SK-N-MC (cell line): ENCODE measurements around the gene LIPC.

ENCODE experiments used
- DNase-seq: peaks from one replicate; pipeline ENCODE4 v3.0.0-alpha.2; 2011; ENCODE audit warnings: low read depth, low spot score
- H3K27ac ChIP-seq: fragments of 200-600 bp; sonication (generic); 2 replicates; pipeline ENCODE4 v1.5.1; 2016; ENCODE audit warnings: mixed run types
- H3K36me3 ChIP-seq: fragments of 200-600 bp; sonication (generic); 2 replicates; pipeline ENCODE4 v1.6.1; 2017; ENCODE audit warnings: antibody characterized with exemption, low read length, mixed read lengths; ENCODE audit not compliant: insufficient read depth
- H3K4me3 ChIP-seq: fragments of 200-600 bp; sonication (generic); 2 replicates; pipeline ENCODE4 v1.5.1; 2016
- H3K9ac ChIP-seq: fragments of 200-600 bp; sonication (generic); 2 replicates; pipeline ENCODE4 v1.8.0; 2017; ENCODE audit warnings: mixed run types, mixed read lengths; ENCODE audit not compliant: insufficient read length
- H3K9me3 ChIP-seq: fragments of 200-600 bp; sonication (generic); 2 replicates; pipeline ENCODE4 v1.6.1; 2017; ENCODE audit warnings: low read depth, mild to moderate bottlenecking, antibody characterized with exemption, low read length, moderate library complexity, mixed read lengths
- EZH2 ChIP-seq: fragments of 200-600 bp; sonication (generic); IDR thresholded peaks from one replicate; pipeline ENCODE4 v1.6.1; 2017; ENCODE audit warnings: antibody characterized with exemption
- FOXP2 ChIP-seq: optimal IDR thresholded peaks from 2 replicates; pipeline ENCODE3; 2011; ENCODE audit warnings: mild to moderate bottlenecking, moderate library complexity; ENCODE audit not compliant: insufficient read depth; ENCODE audit errors: extremely low read length, control extremely low read depth
- POLR2AphosphoS5 ChIP-seq: IDR thresholded peaks from 2 replicates; pipeline ENCODE4 v1.6.1; 2012; ENCODE audit warnings: mild to moderate bottlenecking, low read depth, low read length, borderline replicate concordance

The LIPC gene

DNA sequence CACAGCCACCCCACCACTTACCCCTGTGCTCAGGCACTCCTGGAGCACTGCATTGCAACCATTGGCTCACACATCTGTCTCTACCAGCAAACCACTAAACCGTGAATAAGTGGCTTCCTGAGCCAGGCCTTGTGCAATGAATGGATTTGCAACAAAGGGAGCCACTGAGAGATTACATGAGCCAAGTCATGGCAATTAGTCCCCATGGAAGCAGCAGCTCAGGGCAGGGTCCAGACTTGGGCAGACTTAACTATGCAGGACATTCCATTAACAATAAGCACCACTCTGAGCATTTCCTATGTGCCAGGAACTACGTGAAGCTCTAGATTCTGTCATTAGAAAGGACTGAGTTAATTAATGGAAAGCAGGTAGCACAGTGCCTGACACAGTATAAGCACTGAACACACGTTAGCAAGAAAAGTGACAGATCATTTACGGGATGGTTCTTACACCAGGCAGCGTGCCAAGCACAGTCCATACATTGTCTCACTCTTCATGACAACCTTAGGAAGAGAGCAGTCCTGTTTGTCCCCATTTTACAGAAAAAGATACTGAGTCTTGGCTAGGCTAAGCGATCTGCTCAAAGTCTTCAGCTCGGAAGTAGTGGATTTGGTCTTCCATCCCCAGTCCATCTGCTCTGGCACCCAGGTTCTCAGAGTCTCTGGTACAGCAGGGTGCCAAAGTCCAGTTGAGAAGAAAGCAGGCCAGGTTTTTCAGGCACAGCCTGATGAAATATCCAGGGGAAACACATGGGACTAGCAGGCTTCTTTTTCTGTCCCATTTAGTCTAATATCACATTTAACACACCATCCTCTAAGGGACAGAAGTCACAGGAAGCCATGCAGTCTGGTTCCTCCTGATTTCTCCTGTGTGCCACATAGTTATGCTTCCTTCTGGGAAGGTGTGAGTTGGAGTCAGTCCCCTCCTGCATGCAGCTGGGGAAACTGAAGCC lies 44.1 kb downstream of the LIPC start:
- H3K4me3 ChIP-seq = no peak overlapping the region
- H3K9me3 ChIP-seq = no peaks in the 10 kb centered on the region
- no peak overlapping the region for H3K9ac ChIP-seq
- no peak overlapping the region for H3K27ac ChIP-seq
- no peak for TF ChIP-seq EZH2
- no peak for TF ChIP-seq FOXP2
- TF ChIP-seq POLR2AphosphoS5 = no peak
- H3K36me3 ChIP-seq = no peaks in the 10 kb centered on the region
- no peak for DNase-seq

DNA sequence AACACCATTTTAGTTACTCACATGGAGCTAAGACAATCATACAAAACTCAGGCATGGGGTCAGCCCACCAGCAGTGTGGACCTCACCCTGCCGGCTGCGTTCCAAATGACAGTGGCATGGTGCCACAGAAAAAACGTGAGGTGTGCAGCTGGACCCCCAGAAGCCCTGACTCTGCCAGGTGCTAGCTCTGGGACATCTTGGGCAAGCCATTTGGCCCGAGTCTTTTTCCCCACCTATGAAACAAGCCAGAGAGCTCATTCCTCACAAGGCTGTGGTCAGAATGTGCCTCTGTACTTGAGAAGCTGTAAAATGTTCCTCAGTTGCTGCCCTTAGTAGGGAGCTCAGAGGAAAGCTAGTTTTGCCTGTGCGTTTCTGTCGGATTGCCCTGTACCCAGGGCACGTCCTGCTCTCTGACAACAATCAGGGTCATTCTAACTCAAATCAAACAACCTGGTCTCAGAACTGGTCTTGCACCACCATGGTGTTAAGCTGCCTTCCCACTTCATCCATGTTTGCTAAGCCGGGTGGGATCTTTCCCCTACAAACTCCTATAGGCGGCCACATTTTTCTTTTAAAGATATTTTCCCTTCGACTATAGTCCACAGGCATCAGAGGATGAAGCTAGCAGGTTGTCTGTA lies 44.9 kb downstream of the LIPC start:
- no peak overlapping the region for H3K9ac ChIP-seq
- H3K9me3 ChIP-seq = no peaks in the 10 kb centered on the region
- TF ChIP-seq FOXP2 = no peak
- TF ChIP-seq POLR2AphosphoS5 = no peak
- no peak for TF ChIP-seq EZH2
- no peak for DNase-seq
- H3K36me3 ChIP-seq = no peaks in the 10 kb centered on the region
- no peak overlapping the region for H3K27ac ChIP-seq
- H3K4me3 ChIP-seq = no peak overlapping the region

- TF ChIP-seq EZH2 (no peak), FOXP2 (no peak), POLR2AphosphoS5 (no peak)
- H3K27ac ChIP-seq = no peak overlapping the region
- no peaks in the 10 kb centered on the region for H3K9me3 ChIP-seq
- H3K36me3 ChIP-seq = no peaks in the 10 kb centered on the region
- no peak overlapping the region for H3K9ac ChIP-seq
- DNase-seq = no peak
- H3K4me3 ChIP-seq = no peak overlapping the region
Observed at GRCh38 chr15:58477170-58477569, 45.4 kb downstream of the LIPC start.

GRCh38 chr15:58478035-58478434 lies 46.2 kb downstream of the LIPC start:
- Histone ChIP-seq H3K4me3 (no peak overlapping the region), H3K36me3 (no peaks in the 10 kb centered on the region), H3K9ac (no peak overlapping the region), H3K27ac (no peak overlapping the region), H3K9me3 (no peaks in the 10 kb centered on the region)
- no peak for TF ChIP-seq EZH2
- TF ChIP-seq FOXP2 = no peak
- DNase-seq = no peak

DNA sequence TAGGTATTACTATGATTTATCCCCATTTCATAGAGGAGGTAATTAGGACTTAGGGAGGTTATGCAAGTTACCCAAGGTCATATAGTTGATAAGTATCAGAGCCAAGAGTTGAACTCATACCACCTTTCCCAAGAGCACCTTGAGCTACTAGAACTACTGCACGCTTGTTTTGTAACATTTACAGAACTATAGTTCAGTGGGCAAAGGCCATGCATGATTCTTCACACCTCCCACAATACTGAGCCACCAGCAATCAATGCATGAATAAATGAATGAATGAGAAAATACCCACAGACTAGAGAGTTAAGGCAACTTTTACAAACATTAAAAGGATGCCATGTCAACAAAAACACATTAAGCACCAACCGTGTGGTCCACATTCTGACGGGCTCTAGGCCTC lies 46.8 kb downstream of the LIPC start:
- TF ChIP-seq FOXP2 = no peak
- no peak for TF ChIP-seq EZH2
- no peak for TF ChIP-seq POLR2AphosphoS5
- H3K27ac ChIP-seq = no peak overlapping the region
- H3K9me3 ChIP-seq = no peaks in the 10 kb centered on the region
- H3K4me3 ChIP-seq = no peak overlapping the region
- H3K9ac ChIP-seq = no peak overlapping the region
- H3K36me3 ChIP-seq = no peaks in the 10 kb centered on the region
- no peak for DNase-seq

- DNase-seq = no peak
- Histone ChIP-seq H3K4me3 (no peak overlapping the region), H3K27ac (no peak overlapping the region), H3K9ac (no peak overlapping the region), H3K36me3 (no peaks in the 10 kb centered on the region), H3K9me3 (no peaks in the 10 kb centered on the region)
- TF ChIP-seq POLR2AphosphoS5 (no peak), EZH2 (no peak), FOXP2 (no peak)
Observed at GRCh38 chr15:58479941-58480340, 48.1 kb downstream of the LIPC start.

DNA sequence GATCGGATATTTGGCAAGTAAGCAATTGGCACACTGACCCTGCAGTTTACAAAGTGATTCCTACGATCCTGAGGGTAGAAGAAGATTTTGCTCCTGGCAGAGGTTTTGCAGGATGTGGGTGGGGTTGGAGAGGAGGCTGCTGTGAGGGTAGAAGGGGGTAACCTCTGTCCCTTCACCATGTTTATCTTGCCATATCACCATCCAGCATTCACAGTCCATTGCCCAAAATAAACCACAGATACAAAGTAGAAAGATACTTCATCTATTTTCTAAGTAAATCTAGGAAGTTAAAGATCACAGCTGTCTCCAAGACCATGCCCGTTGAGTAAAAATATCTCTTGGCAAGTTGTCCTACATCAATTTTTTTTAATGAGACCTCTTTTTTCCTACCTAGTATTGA lies 51.6 kb downstream of the LIPC start:
- Histone ChIP-seq H3K9me3 (no peaks in the 10 kb centered on the region), H3K27ac (no peak overlapping the region), H3K9ac (no peak overlapping the region), H3K36me3 (no peaks in the 10 kb centered on the region), H3K4me3 (no peak overlapping the region)
- TF ChIP-seq POLR2AphosphoS5 (no peak), FOXP2 (no peak), EZH2 (no peak)
- DNase-seq = no peak

DNA sequence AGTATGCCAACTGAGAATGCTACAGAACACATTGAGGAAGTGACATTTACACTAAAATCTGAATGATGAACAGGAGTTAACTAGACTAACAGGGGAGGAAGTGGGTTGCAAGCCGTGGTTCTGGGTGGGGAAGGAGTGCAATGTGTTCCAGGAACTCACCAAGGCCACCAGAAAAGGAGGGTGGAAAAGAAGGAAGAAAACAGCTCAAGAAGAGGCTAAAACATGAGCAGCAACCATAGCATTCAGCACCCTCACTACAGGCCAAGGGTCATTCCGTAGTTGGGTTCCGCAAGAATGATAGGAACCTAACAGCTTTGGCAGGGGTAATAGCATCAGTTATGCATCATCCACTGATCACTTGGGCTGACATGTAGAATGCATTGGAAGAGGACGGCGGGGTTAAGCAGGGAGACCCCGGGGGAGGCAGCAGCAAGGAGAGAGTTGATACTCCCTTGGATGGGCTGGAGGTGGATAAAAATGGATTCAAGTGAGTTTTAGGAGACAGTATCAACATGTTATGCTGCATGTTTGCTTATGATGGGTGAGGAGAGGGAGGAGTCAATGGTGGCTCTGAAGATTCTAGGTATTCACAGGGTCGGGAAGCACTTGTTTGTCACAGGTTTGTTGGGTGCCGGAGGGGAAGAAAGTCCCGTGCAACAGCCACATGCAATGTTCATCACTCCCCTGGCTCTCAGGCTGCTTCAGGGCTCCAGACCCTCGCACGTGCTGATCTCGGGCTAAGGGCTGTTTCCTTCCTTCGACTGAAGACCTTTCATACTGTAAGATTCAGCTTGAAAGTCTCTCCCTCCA lies 53.2 kb downstream of the LIPC start:
- no peak overlapping the region for H3K27ac ChIP-seq
- H3K36me3 ChIP-seq = no peaks in the 10 kb centered on the region
- no peak for DNase-seq
- H3K9me3 ChIP-seq = no peaks in the 10 kb centered on the region
- no peak overlapping the region for H3K4me3 ChIP-seq
- no peak for TF ChIP-seq EZH2
- no peak for TF ChIP-seq POLR2AphosphoS5
- TF ChIP-seq FOXP2 = no peak
- no peak overlapping the region for H3K9ac ChIP-seq
